ENCODE data around the gene GNB1.

The GNB1 gene

GRCh38 chr1:1853593-1854257 is 37.2 kb downstream of the GNB1 start:
- DNase-seq = no peak

GRCh38 chr1:1852619-1853414 is 38.1 kb downstream of the GNB1 start:
- no peak for DNase-seq

- DNase-seq = no peak
Measured at GRCh38 chr1:1847890-1848289, 43.0 kb downstream of the GNB1 start.

- DNase-seq = no peak
Measured at GRCh38 chr1:1847061-1847850, 43.6 kb downstream of the GNB1 start.

- no peak for DNase-seq
Measured at GRCh38 chr1:1846386-1846918, 44.4 kb downstream of the GNB1 start.

GRCh38 chr1:1842360-1843146 is 48.3 kb downstream of the GNB1 start:
- no peak for DNase-seq

- no peak for DNase-seq
Measured at GRCh38 chr1:1841575-1841995, 49.3 kb downstream of the GNB1 start.

- no peak for DNase-seq
Measured at GRCh38 chr1:1839311-1839965, 51.4 kb downstream of the GNB1 start.

- no peak for DNase-seq
Measured at GRCh38 chr1:1836119-1836518, 54.8 kb downstream of the GNB1 start.

GRCh38 chr1:1835546-1835945 is 55.3 kb downstream of the GNB1 start:
- DNase-seq = no peak

GRCh38 chr1:1833916-1834325 is 57.0 kb downstream of the GNB1 start:
- DNase-seq = no peak

GRCh38 chr1:1833456-1833855 is 57.4 kb downstream of the GNB1 start:
- DNase-seq = no peak

GRCh38 chr1:1832820-1833219 is 58.1 kb downstream of the GNB1 start:
- no peak for DNase-seq

- DNase-seq = no peak
Measured at GRCh38 chr1:1832166-1832565, 58.7 kb downstream of the GNB1 start.

- DNase-seq = no peak
Measured at GRCh38 chr1:1827089-1827848, 63.6 kb downstream of the GNB1 start.

- DNase-seq = no peak
Measured at GRCh38 chr1:1826356-1827088, 64.4 kb downstream of the GNB1 start.

GRCh38 chr1:1825217-1825616 is 65.7 kb downstream of the GNB1 start:
- no peak for DNase-seq

GRCh38 chr1:1819762-1820161 is 71.1 kb downstream of the GNB1 start:
- DNase-seq = no peak

- DNase-seq = no peak
Measured at GRCh38 chr1:1817221-1817620, 73.7 kb downstream of the GNB1 start.

GRCh38 chr1:1815606-1816281 is 75.1 kb downstream of the GNB1 start:
- DNase-seq = no peak
